ENCODE data around the gene SMCO2. TPM values are rescaled to one million over a fixed set of nuclear protein-coding genes. Genes with fewer than 3 reads are reported as not detected.

The SMCO2 gene
- polyA plus RNA-seq, 3 donors, result 17.4 TPM; not detected in 2

DNA sequence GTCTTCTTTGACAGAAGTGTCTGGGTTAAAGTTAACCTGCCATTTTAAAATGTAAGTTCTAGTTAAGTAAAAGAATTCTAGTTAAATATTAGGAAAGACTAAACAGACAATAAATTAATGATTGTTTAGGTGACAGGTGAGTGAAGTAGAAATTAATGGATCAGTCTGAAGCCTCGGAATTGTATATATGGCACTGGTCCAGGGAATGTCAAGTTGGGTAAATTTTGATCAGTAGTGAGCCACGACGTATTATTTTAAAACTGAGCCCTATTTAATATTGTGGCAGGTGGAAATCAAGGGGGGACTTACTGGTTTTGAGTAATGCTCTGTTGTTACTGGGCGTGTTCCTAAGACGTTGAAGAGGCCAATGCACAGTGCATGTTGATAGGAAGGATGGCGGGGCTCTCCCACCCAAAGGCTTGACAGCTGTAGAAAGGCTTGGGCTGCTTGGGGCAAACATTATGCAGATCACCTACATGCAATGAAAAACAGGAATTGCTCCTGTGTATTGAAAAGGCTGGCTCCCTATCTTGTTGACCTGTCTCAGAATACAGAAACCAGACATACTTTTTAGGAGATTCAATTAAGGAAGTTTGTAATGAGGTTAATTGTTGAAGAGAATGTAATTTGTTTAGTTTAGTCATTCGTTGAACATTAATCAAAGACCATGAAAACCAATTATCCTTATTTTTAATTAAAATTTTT, 71.6 kb downstream of the SMCO2 start:
- H3K27ac ChIP-seq (ENCODE audit: low read depth in 1 of 2, low read length in 2 of 2), result no peak overlapping the region
- Mint-ChIP-seq H3K27me3 (ENCODE audit: low read depth in 3 of 3) (peaks cover 0 to 2% (median 0%) of the 10 kb centered on the region in 3 donors), H3K4me3 (no peak overlapping the region), H3K36me3 (no peaks in the 10 kb centered on the region), H3K4me1 (peaks cover 3% of the 10 kb centered on the region), H3K27ac (no peak overlapping the region), H3K9me3 (peaks cover 0 to 2% (median 0%) of the 10 kb centered on the region in 7 donors)
- 94% methylated on average over 4 of the region's 7 CpGs for WGBS (ENCODE audit: insufficient coverage)
- no peaks in the 10 kb centered on the region for H3K27me3 ChIP-seq (ENCODE audit: control insufficient read depth in 2 of 2, insufficient read depth in 2 of 2, low read length in 2 of 2)
- no peak overlapping the region for H2AFZ ChIP-seq (ENCODE audit: insufficient read depth, low read depth, low read length, poor library complexity, severe bottlenecking)
- peaks cover 2% of the 10 kb centered on the region in 2 donors for H3K4me1 ChIP-seq (ENCODE audit: control insufficient read depth in 1 of 2, insufficient read depth in 2 of 2, low read length in 2 of 2)
- intact Hi-C loops (cut with micrococcal nuclease), result no loop called here
- H3K36me3 ChIP-seq (replicated peaks in 1 of 2; ENCODE audit: control insufficient read depth in 1 of 2, insufficient read depth in 2 of 2, low read length in 2 of 2), result no peaks in the 10 kb centered on the region
- no peaks in the 10 kb centered on the region for H3K79me2 ChIP-seq (ENCODE audit: insufficient read depth, low read length)
- TF ChIP-seq, protein P1, sequence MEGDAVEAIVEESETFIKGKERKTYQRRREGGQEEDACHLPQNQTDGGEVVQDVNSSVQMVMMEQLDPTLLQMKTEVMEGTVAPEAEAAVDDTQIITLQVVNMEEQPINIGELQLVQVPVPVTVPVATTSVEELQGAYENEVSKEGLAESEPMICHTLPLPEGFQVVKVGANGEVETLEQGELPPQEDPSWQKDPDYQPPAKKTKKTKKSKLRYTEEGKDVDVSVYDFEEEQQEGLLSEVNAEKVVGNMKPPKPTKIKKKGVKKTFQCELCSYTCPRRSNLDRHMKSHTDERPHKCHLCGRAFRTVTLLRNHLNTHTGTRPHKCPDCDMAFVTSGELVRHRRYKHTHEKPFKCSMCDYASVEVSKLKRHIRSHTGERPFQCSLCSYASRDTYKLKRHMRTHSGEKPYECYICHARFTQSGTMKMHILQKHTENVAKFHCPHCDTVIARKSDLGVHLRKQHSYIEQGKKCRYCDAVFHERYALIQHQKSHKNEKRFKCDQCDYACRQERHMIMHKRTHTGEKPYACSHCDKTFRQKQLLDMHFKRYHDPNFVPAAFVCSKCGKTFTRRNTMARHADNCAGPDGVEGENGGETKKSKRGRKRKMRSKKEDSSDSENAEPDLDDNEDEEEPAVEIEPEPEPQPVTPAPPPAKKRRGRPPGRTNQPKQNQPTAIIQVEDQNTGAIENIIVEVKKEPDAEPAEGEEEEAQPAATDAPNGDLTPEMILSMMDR (IDR thresholded peaks at IDR 0.05), result no peak
- H3K4me3 ChIP-seq (replicated peaks in 1 of 3; ENCODE audit: low read depth in 2 of 3, low read length in 3 of 3), result no peak overlapping the region
- no peaks in the 10 kb centered on the region for H3K9me3 ChIP-seq (replicated peaks in 1 of 2; ENCODE audit: control insufficient read depth in 1 of 2, insufficient read depth in 1 of 2, low read length in 2 of 2)
- no peaks in the 10 kb centered on the region for H4K20me1 ChIP-seq (ENCODE audit: insufficient read depth, low read length)
- H3K9ac ChIP-seq (ENCODE audit: insufficient read depth, low read length, poor library complexity, severe bottlenecking), result no peak overlapping the region
- no peak overlapping the region for H3K4me2 ChIP-seq (replicated peaks; ENCODE audit: extremely low read depth, low read length, poor library complexity, severe bottlenecking)
- DNase-seq, result no peak

DNA sequence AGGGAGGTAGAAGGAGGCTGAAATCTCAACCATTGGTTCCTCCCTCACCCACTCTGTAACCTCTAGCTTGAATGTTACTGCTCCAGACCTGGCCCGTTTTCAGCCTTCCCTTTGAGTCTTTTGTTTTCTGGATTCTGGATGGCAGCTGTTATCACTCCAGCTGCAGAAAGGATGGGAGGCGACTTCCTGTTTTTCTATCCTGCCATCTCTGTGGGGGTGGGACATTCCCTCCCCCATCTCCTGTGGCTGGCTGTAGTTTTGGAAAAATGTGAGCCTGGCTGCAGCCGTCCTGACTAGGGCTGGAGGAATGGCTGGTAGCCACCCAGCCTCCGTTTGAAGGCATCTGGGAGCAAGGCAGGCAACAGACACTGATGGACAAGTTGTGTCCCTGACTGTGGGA, 74.5 kb downstream of the SMCO2 start:
- Histone ChIP-seq H3K4me2 (replicated peaks; ENCODE audit: extremely low read depth, low read length, poor library complexity, severe bottlenecking) (no peak overlapping the region), H3K4me3 (replicated peaks in 1 of 3; ENCODE audit: low read depth in 2 of 3, low read length in 3 of 3) (no peak overlapping the region), H3K9me3 (replicated peaks in 1 of 2; ENCODE audit: control insufficient read depth in 1 of 2, insufficient read depth in 1 of 2, low read length in 2 of 2) (no peaks in the 10 kb centered on the region), H3K36me3 (replicated peaks in 1 of 2; ENCODE audit: control insufficient read depth in 1 of 2, insufficient read depth in 2 of 2, low read length in 2 of 2) (no peaks in the 10 kb centered on the region), H3K27ac (ENCODE audit: low read depth in 1 of 2, low read length in 2 of 2) (no peak overlapping the region), H2AFZ (ENCODE audit: insufficient read depth, low read depth, low read length, poor library complexity, severe bottlenecking) (no peak overlapping the region), H3K79me2 (ENCODE audit: insufficient read depth, low read length) (no peaks in the 10 kb centered on the region), H3K9ac (ENCODE audit: insufficient read depth, low read length, poor library complexity, severe bottlenecking) (no peak overlapping the region), H3K27me3 (ENCODE audit: control insufficient read depth in 2 of 2, insufficient read depth in 2 of 2, low read length in 2 of 2) (no peaks in the 10 kb centered on the region), H4K20me1 (ENCODE audit: insufficient read depth, low read length) (no peaks in the 10 kb centered on the region), H3K4me1 (ENCODE audit: control insufficient read depth in 1 of 2, insufficient read depth in 2 of 2, low read length in 2 of 2) (peaks cover 18 to 23% of the 10 kb centered on the region in 2 donors)
- 80% methylated on average over 1 of the region's 4 CpGs for WGBS (ENCODE audit: insufficient coverage)
- Mint-ChIP-seq H3K4me1 (peaks cover 26% of the 10 kb centered on the region), H3K27ac (no peak overlapping the region), H3K4me3 (no peak overlapping the region), H3K36me3 (no peaks in the 10 kb centered on the region), H3K9me3 (peaks cover 0 to 2% (median 0%) of the 10 kb centered on the region in 7 donors), H3K27me3 (ENCODE audit: low read depth in 3 of 3) (no peaks in the 10 kb centered on the region)
- intact Hi-C loops (cut with micrococcal nuclease), result no loop called here
- DNase-seq, result no peak
- TF ChIP-seq, protein P1 (IDR thresholded peaks at IDR 0.05), result no peak
